SK-N-SH (cell line): Measurements from ENCODE around the gene PCDHA11. TPM values are rescaled to one million over a fixed set of nuclear protein-coding genes. Genes with fewer than 3 reads are reported as not detected.
A peak's percentile ranks its signal among the peaks of the same experiment; 100 is the strongest.

Source experiments
- CTCF ChIA-PET: fragments of 300-600, 350-600 bp; formaldehyde crosslinking; extraction: SDS; loops from one replicate; lab custom pipeline; 2021; lab: Yijun Ruan, JAX
- POLR2A ChIA-PET: fragments of 350-600 bp; sonication (Branson Sonifier 250); formaldehyde crosslinking; extraction: SDS; loops from one replicate; lab custom pipeline; 2020; ENCODE audit warnings: antibody characterized with exemption, inconsistent platforms; lab: Yijun Ruan, JAX
- DNase-seq: peaks from one replicate; pipeline ENCODE4 v3.0.0; 2012
- H2AFZ ChIP-seq: fragments of 200-600 bp; sonication (generic); 2 replicates; pipeline ENCODE4 v1.8.1; 2016; ENCODE audit warnings: antibody characterized with exemption, mild to moderate bottlenecking, low read depth
- H3F3A ChIP-seq: fragments of 200-600 bp; sonication (generic); replicated peaks from 2 replicates; pipeline ENCODE3; 2016; ENCODE audit warnings: antibody characterized with exemption, mild to moderate bottlenecking; ENCODE audit not compliant: insufficient read depth
- H3K27ac ChIP-seq, 2 experiments: fragments of 200-500 bp in 1 of 2; fragments of 200-600 bp in 1 of 2; sonication (Bioruptor generic) in 1 of 2; sonication (generic), shearing (Covaris generic) in 1 of 2; 2 replicates each; pipeline versions ENCODE4 v1.5.1 to v1.6.1; 2014 to 2016; ENCODE audit warnings: low read depth in 2 of 2, inconsistent platforms in 1 of 2, low read length in 1 of 2, mild to moderate bottlenecking in 1 of 2, mixed read lengths in 1 of 2
- H3K27me3 ChIP-seq: fragments of 200-600 bp; sonication (generic), shearing (Covaris generic); 2 replicates; pipeline ENCODE4 v1.6.1; 2016; ENCODE audit warnings: mixed run types; ENCODE audit not compliant: insufficient read depth
- H3K36me3 ChIP-seq, 2 experiments: fragments of 200-500 bp in 1 of 2; fragments of 200-600 bp in 1 of 2; sonication (Bioruptor generic) in 1 of 2; sonication (generic) in 1 of 2; replicated peaks in 1 of 2; 2 replicates each; pipeline versions ENCODE3 to v1.5.1; 2014 to 2016; ENCODE audit warnings: low read length in 1 of 2, mild to moderate bottlenecking in 1 of 2; ENCODE audit not compliant: insufficient read depth in 2 of 2, control insufficient read depth in 1 of 2
- H3K4me1 ChIP-seq, 2 experiments: fragments of 200-500 bp in 1 of 2; fragments of 200-600 bp in 1 of 2; sonication (Bioruptor generic) in 1 of 2; sonication (generic), shearing (Covaris generic) in 1 of 2; 2 replicates each; pipeline versions ENCODE4 v1.5.1 to v1.6.1; 2014 to 2016; ENCODE audit warnings: low read depth in 1 of 2, low read length in 1 of 2, mixed run types in 1 of 2; ENCODE audit not compliant: insufficient read depth in 2 of 2, control insufficient read depth in 1 of 2
- H3K4me2 ChIP-seq: fragments of 200-600 bp; sonication (generic), shearing (Covaris generic); 2 replicates; pipeline ENCODE4 v1.6.1; 2017; ENCODE audit warnings: mixed run types
- H3K4me3 ChIP-seq, 2 experiments: fragments of 200-500 bp in 1 of 2; fragments of 200-600 bp in 1 of 2; sonication (Bioruptor generic) in 1 of 2; sonication (generic), shearing (Covaris generic) in 1 of 2; 2 replicates each; pipeline versions ENCODE4 v1.5.1 to v1.8.1; 2014 to 2016; ENCODE audit warnings: low read depth in 2 of 2, inconsistent platforms in 1 of 2, low read length in 1 of 2, mild to moderate bottlenecking in 1 of 2, mixed read lengths in 1 of 2, moderate library complexity in 1 of 2
- H3K79me2 ChIP-seq: fragments of 200-600 bp; sonication (generic); 2 replicates; pipeline ENCODE4 v1.8.1; 2017; ENCODE audit warnings: mild to moderate bottlenecking; ENCODE audit not compliant: insufficient read depth
- H3K9ac ChIP-seq: fragments of 200-600 bp; sonication (generic); 2 replicates; pipeline ENCODE4 v1.6.1; 2017; ENCODE audit warnings: mixed run types
- H3K9me2 ChIP-seq: fragments of 200-600 bp; sonication (generic); 2 replicates; pipeline ENCODE4 v1.6.1; 2017; ENCODE audit warnings: mixed run types
- H3K9me3 ChIP-seq: fragments of 200-600 bp; sonication (generic); 2 replicates; pipeline ENCODE4 v1.6.1; 2017; ENCODE audit warnings: mixed run types, mild to moderate bottlenecking, moderate library complexity
- H4K20me1 ChIP-seq: fragments of 200-600 bp; sonication (generic); 2 replicates; pipeline ENCODE4 v1.6.1; 2017; ENCODE audit warnings: mild to moderate bottlenecking, mixed run types; ENCODE audit not compliant: insufficient read depth
- CHD2 ChIP-seq: fragments of 150-350 bp; IDR thresholded peaks from 2 replicates; pipeline ENCODE4 v1.6.1; 2018; ENCODE audit warnings: low read length; ENCODE audit not compliant: partially characterized antibody
- CTCF ChIP-seq: fragments of 200-600 bp; sonication (generic); IDR thresholded peaks from 2 replicates; pipeline ENCODE4 v1.6.1; 2017; ENCODE audit warnings: antibody characterized with exemption, mild to moderate bottlenecking, moderate library complexity
- FOXM1 ChIP-seq: IDR thresholded peaks from 2 replicates; pipeline ENCODE4 v1.4.0; 2012; ENCODE audit warnings: low read depth, mild to moderate bottlenecking
- GABPA ChIP-seq: IDR thresholded peaks from 2 replicates; pipeline ENCODE4 v1.4.0; 2012; ENCODE audit warnings: low read depth, mild to moderate bottlenecking
- GATA2 ChIP-seq: sonication (generic); formaldehyde crosslinking; IDR thresholded peaks from 2 replicates; pipeline ENCODE4 v1.5.0; 2020; ENCODE audit warnings: mild to moderate bottlenecking, missing genetic modification reagents
- IRF3 ChIP-seq: fragments of 150-350 bp; IDR thresholded peaks from 2 replicates; pipeline ENCODE4 v1.6.1; 2016; ENCODE audit warnings: mild to moderate bottlenecking, low read depth, low read length
- MAX ChIP-seq: IDR thresholded peaks from 2 replicates; pipeline ENCODE4 v1.4.0; 2012; ENCODE audit warnings: low read depth
- MEF2A ChIP-seq: IDR thresholded peaks from 2 replicates; pipeline ENCODE4 v1.4.0; 2012; ENCODE audit warnings: low read depth, borderline replicate concordance
- NRF1 ChIP-seq: IDR thresholded peaks from 2 replicates; pipeline ENCODE4 v1.6.1; 2012; ENCODE audit warnings: low read depth, mild to moderate bottlenecking, low read length
- RAD21 ChIP-seq: IDR thresholded peaks from 2 replicates; pipeline ENCODE4 v1.6.1; 2012; ENCODE audit warnings: mild to moderate bottlenecking, low read length
- RCOR1 ChIP-seq: fragments of 150-350 bp; IDR thresholded peaks from 2 replicates; pipeline ENCODE4 v1.6.1; 2017; ENCODE audit warnings: antibody characterized with exemption, low read length
- REST ChIP-seq: IDR thresholded peaks from 2 replicates; pipeline ENCODE4 v1.6.1; 2012; ENCODE audit warnings: mild to moderate bottlenecking, low read depth, low read length, moderate library complexity
- RXRA ChIP-seq: IDR thresholded peaks from 2 replicates; pipeline ENCODE4 v1.4.0; 2012; ENCODE audit warnings: low read depth, mild to moderate bottlenecking, borderline replicate concordance
- SIN3A ChIP-seq: IDR thresholded peaks from 2 replicates; pipeline ENCODE4 v1.6.1; 2012; ENCODE audit warnings: low read depth, mild to moderate bottlenecking, low read length, moderate library complexity, borderline replicate concordance
- SMC3 ChIP-seq: IDR thresholded peaks from 2 replicates; pipeline ENCODE4 v1.6.1; 2012; ENCODE audit warnings: low read depth, low read length, improper control_type of control experiment
- TAF1 ChIP-seq: IDR thresholded peaks from 2 replicates; pipeline ENCODE4 v1.6.1; 2012; ENCODE audit warnings: low read depth, mild to moderate bottlenecking, low read length, moderate library complexity, borderline replicate concordance
- TEAD4 ChIP-seq: IDR thresholded peaks from 2 replicates; pipeline ENCODE4 v1.4.0; 2012; ENCODE audit warnings: mild to moderate bottlenecking, borderline replicate concordance; ENCODE audit not compliant: insufficient read depth
- USF2 ChIP-seq: fragments of 150-350 bp; IDR thresholded peaks from 2 replicates; pipeline ENCODE4 v1.6.1; 2017; ENCODE audit warnings: antibody characterized with exemption, low read length, low read depth, borderline replicate concordance
- YY1 ChIP-seq: IDR thresholded peaks from 2 replicates; pipeline ENCODE4 v1.4.0; 2012; ENCODE audit warnings: low read depth, mild to moderate bottlenecking
- WGBS: methylation state at CpG from one replicate; pipeline ENCODE4 v1.1.6; 2017; ENCODE audit warnings: low lambda C conversion rate; 5-methylcytosine and 5-hydroxymethylcytosine counted together
- polyA plus RNA-seq, 3 experiments: library from polyadenylated mRNA; depleted of rRNA; stranded (reverse); fragments of >200 nt; gene quantifications; 2 replicates each; pipeline ENCODE4 v1.2.3, GENCODE V29; 2012

The PCDHA11 gene
- polyA plus RNA-seq, 1 of the 3 experiments (the other 2 are of a cell fraction), result not detected

- H3K36me3 ChIP-seq, result no peaks in the 10 kb centered on the region
- POLR2A ChIA-PET, result no interaction called here
- no peak overlapping the region for H3K27ac ChIP-seq
- no peaks in the 10 kb centered on the region; the same call in 1 of the 2 replicates for H3K9me3 ChIP-seq
- CTCF ChIA-PET, result interaction anchor here (0.7 to 1.3 kb wide), 4 partner anchors 17 to 43 kb away, joined by 3 to 4 read pairs (median 4); partner anchors contain the start of gene PCDHAC1
- no peak overlapping the region for H3K4me2 ChIP-seq
- H3K4me3 ChIP-seq, result no peak overlapping the region
- no peaks in the 10 kb centered on the region for H4K20me1 ChIP-seq
- H2AFZ ChIP-seq, result no peak overlapping the region
- H3K27me3 ChIP-seq, result no peaks in the 10 kb centered on the region
- no peaks in the 10 kb centered on the region; a peak in 1 of 4 replicates for H3K4me1 ChIP-seq
- no peaks in the 10 kb centered on the region for H3K9me2 ChIP-seq
- H3K9ac ChIP-seq, result no peak overlapping the region
- no peaks in the 10 kb centered on the region for H3F3A ChIP-seq
- no peaks in the 10 kb centered on the region for H3K79me2 ChIP-seq
- TF ChIP-seq REST, result no peak
- no peak for TF ChIP-seq CHD2
- TF ChIP-seq IRF3, result no peak
- TF ChIP-seq SMC3, result peak; percentile 29; the same call in 1 of the 2 replicates
- TF ChIP-seq YY1, result no peak
- TF ChIP-seq USF2, result no peak
- peak; percentile 49 for TF ChIP-seq RAD21
- no peak for TF ChIP-seq FOXM1
- peak; percentile 43 for DNase-seq
- 81% methylated on average over 12 of the region's 12 CpGs for WGBS
Observed at GRCh38 chr5:140882591-140882899, 13.8 kb downstream of the PCDHA11 start.

GRCh38 chr5:140883373-140883772, 14.6 kb downstream of the PCDHA11 start:
- Histone ChIP-seq H3K36me3 (no peaks in the 10 kb centered on the region), H3K4me3 (no peak overlapping the region; a peak in 1 of 4 replicates), H3K9me3 (no peaks in the 10 kb centered on the region; the same call in 1 of the 2 replicates), H3K4me2 (no peak overlapping the region), H3K27ac (no peak overlapping the region), H4K20me1 (no peaks in the 10 kb centered on the region), H2AFZ (no peak overlapping the region), H3K79me2 (no peaks in the 10 kb centered on the region), H3F3A (no peaks in the 10 kb centered on the region), H3K9ac (no peak overlapping the region), H3K9me2 (no peaks in the 10 kb centered on the region), H3K4me1 (no peaks in the 10 kb centered on the region), H3K27me3 (no peaks in the 10 kb centered on the region)
- ChIA-PET POLR2A (no interaction called here), CTCF (interaction anchor here (0.7 to 1.4 kb wide), 4 partner anchors 8 to 42 kb away, joined by 3 to 4 read pairs (median 4); partner anchors contain the start of gene PCDHAC1)
- TF ChIP-seq TEAD4 (no peak), CHD2 (no peak), SMC3 (no peak), MAX (no peak), RXRA (no peak), GABPA (no peak), RCOR1 (no peak), NRF1 (no peak), MEF2A (no peak), SIN3A (no peak), CTCF (no peak), GATA2 (CRISPR knock-in tag) (no peak), TAF1 (no peak)
- DNase-seq, result no peak
- WGBS, result 97% methylated on average over 41 of the region's 41 CpGs
